MCF 10A (cell line): ENCODE data around the gene P2RX5. TPM values are rescaled to one million over a fixed set of nuclear protein-coding genes. Genes with fewer than 3 reads are reported as not detected.

Source experiments
- BruUV-seq: library from RNA; stranded (reverse); fragments of 400-500 nt; replicated peaks from 2 replicates; lab custom pipeline; 2021; lab: Mats Ljungman, UMichigan
- CTCF ChIA-PET: fragments of 300-600 bp; sonication (Branson Sonifier 250); formaldehyde crosslinking; extraction: SDS; loops from one replicate; lab custom pipeline; 2021; ENCODE audit warnings: antibody characterized with exemption, inconsistent platforms; lab: Yijun Ruan, JAX
- POLR2A ChIA-PET: fragments of 300-600, 350-650 bp; sonication (Branson Sonifier 250); formaldehyde crosslinking; extraction: SDS; loops from one replicate; lab custom pipeline; 2020; ENCODE audit warnings: antibody characterized with exemption, inconsistent platforms; lab: Yijun Ruan, JAX
- DNase-seq: peaks from one replicate; pipeline ENCODE4 v3.0.0-alpha.2; 2018; ENCODE audit not compliant: unreplicated experiment
- H3K27ac Mint-ChIP-seq: one replicate; pipeline ENCODE4 v1.8.0; 2022; ENCODE audit warnings: mild to moderate bottlenecking, low read depth, mixed read lengths; ENCODE audit not compliant: unreplicated experiment
- H3K27me3 Mint-ChIP-seq: one replicate; pipeline ENCODE4 v1.8.0; 2022; ENCODE audit warnings: mixed read lengths; ENCODE audit not compliant: insufficient read depth, unreplicated experiment
- H3K36me3 Mint-ChIP-seq: one replicate; pipeline ENCODE4 v1.8.0; 2022; ENCODE audit warnings: mild to moderate bottlenecking, moderate library complexity, mixed read lengths; ENCODE audit not compliant: insufficient read depth, unreplicated experiment
- H3K4me1 Mint-ChIP-seq: one replicate; pipeline ENCODE4 v1.8.0; 2022; ENCODE audit warnings: mixed read lengths; ENCODE audit not compliant: insufficient read depth, unreplicated experiment
- H3K4me3 Mint-ChIP-seq: one replicate; pipeline ENCODE4 v1.8.0; 2022; ENCODE audit warnings: mild to moderate bottlenecking, moderate library complexity, mixed read lengths; ENCODE audit not compliant: unreplicated experiment
- H3K9me3 Mint-ChIP-seq: one replicate; pipeline ENCODE4 v1.8.0; 2022; ENCODE audit warnings: mixed read lengths; ENCODE audit not compliant: unreplicated experiment
- CTCF ChIP-seq: fragments of 200-600 bp; IDR thresholded peaks from one replicate; pipeline ENCODE4 v1.8.0; 2022; ENCODE audit warnings: antibody characterized with exemption, mild to moderate bottlenecking; ENCODE audit not compliant: unreplicated experiment
- intact Hi-C: fragments of 100-400 bp; cut with micrococcal nuclease; formaldehyde crosslinking; loops from 2 replicates; pipeline ENCODE4 v1.14.1; 2022
- total RNA-seq: library from RNA; stranded (reverse); gene quantifications from 2 replicates; pipeline ENCODE4 v1.2.3, GENCODE V29; 2022

P2RX5 gene
- total RNA-seq, 1 experiment from 2014 or later = 4.9 TPM

DNA sequence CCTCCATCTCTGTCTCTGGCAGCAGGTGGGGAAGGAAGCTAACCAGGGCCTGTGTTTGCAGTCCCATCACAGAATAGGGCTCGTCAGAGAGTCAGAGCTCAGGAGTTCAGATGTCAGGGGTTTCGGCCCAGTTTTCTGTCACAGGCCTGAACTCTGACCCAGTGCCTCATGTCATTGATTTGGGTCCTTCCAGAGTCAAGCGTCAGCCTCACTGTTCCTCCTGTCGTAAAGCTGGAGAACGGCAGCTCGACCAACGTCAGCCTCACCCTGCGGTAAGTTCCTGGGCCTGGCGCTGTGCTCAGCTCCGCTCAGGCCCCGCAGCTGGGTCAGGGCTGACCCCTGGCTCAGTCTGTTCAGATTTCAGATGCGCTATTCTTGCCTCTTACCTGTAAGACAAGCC lies 48.7 kb downstream of the P2RX5 start:
- Mint-ChIP-seq H3K9me3 (no peaks in the 10 kb centered on the region), H3K4me3 (no peak overlapping the region), H3K27ac (no peak overlapping the region), H3K27me3 (no peaks in the 10 kb centered on the region), H3K4me1 (no peaks in the 10 kb centered on the region), H3K36me3 (peaks cover 14% of the 10 kb centered on the region)
- BruUV-seq = no TSS peak
- DNase-seq = no peak
- POLR2A ChIA-PET = interaction anchor here (1.0 to 1.2 kb wide), 3 partner anchors 11 to 598 kb away, joined by 3 to 4 read pairs (median 4); partner anchors contain the start of gene CTNS
- TF ChIP-seq CTCF = no peak
- intact Hi-C loops = loop anchor here (5.0 kb wide), 1 partner anchor 820 kb away; no protein-coding TSS in a partner anchor
- CTCF ChIA-PET = interaction anchor here (0.5 to 3.6 kb wide), 14 partner anchors 8 to 818 kb away, joined by 3 to 18 read pairs (median 5); partner anchors contain the start of genes ASPA, CTNS and SHPK

DNA sequence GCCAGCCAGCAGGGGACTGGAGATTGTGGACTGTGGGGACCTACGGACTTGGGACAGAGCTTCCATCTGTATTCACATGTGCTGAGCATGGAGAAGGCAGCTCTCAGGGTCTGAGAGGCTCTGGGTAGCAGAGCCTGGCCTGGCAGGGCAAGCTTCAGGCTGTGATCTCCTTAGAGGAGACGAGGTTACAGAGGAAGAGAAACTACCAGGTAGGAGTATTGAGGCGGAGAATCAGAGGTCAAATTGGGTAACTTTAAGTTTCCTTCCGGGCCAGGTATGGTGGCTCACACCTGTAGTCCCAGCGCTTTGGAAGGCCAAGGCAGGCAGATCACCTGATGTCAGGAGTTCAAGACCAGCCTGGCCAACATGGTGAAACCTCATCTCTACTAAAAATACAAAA lies 50.6 kb downstream of the P2RX5 start:
- no peak for TF ChIP-seq CTCF
- no peak for DNase-seq
- H3K27me3 Mint-ChIP-seq = no peaks in the 10 kb centered on the region
- H3K36me3 Mint-ChIP-seq = peaks cover 25% of the 10 kb centered on the region
- no peaks in the 10 kb centered on the region for H3K4me1 Mint-ChIP-seq
- no peak overlapping the region for H3K27ac Mint-ChIP-seq
- BruUV-seq = no TSS peak
- intact Hi-C loops = loop anchor here (5.0 kb wide), 1 partner anchor 818 kb away; no protein-coding TSS in a partner anchor
- no peak overlapping the region for H3K4me3 Mint-ChIP-seq
- no peaks in the 10 kb centered on the region for H3K9me3 Mint-ChIP-seq
- POLR2A ChIA-PET = interaction anchor here (2.1 kb wide), 1 partner anchor 22 kb away, joined by 6 read pairs; no protein-coding TSS in a partner anchor
- CTCF ChIA-PET = interaction anchor here (0.6 to 2.5 kb wide), 3 partner anchors 13 to 597 kb away, joined by 3 to 14 read pairs (median 6); no protein-coding TSS in a partner anchor

DNA sequence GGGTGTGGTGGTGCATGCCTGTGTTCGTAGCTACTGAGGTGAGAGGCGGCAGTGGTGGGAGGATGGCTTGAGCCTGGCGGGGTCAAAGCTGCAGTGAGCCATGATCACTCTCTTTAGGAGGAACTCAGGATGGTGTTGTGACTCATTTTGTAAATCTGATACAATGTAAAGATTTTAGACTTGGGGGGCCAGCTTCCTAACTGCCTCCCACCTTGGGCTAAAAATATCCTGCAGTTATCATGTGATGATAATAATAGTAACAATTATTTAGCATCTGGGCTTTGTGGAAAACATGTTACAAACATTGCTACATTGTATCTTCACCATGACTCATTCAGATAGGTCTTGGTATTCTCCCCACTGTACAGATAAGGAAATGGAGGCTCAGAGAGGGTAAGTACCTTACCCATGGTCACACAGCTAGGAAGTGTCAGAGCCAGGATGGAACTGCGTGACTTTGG lies 52.0 kb downstream of the P2RX5 start:
- H3K9me3 Mint-ChIP-seq = no peaks in the 10 kb centered on the region
- no peak overlapping the region for H3K4me3 Mint-ChIP-seq
- TF ChIP-seq CTCF = no peak
- no peak overlapping the region for H3K27ac Mint-ChIP-seq
- no TSS peak for BruUV-seq
- peaks cover 29% of the 10 kb centered on the region for H3K36me3 Mint-ChIP-seq
- ChIA-PET CTCF (interaction anchor here (0.8 to 2.5 kb wide), 3 partner anchors 42 to 671 kb away, joined by 3 to 14 read pairs (median 3); no protein-coding TSS in a partner anchor), POLR2A (interaction anchor here (0.7 to 2.1 kb wide), 2 partner anchors 23 to 609 kb away, joined by 3 to 6 read pairs; no protein-coding TSS in a partner anchor)
- no peaks in the 10 kb centered on the region for H3K27me3 Mint-ChIP-seq
- no peaks in the 10 kb centered on the region for H3K4me1 Mint-ChIP-seq
- intact Hi-C loops = no loop called here
- no peak for DNase-seq

DNA sequence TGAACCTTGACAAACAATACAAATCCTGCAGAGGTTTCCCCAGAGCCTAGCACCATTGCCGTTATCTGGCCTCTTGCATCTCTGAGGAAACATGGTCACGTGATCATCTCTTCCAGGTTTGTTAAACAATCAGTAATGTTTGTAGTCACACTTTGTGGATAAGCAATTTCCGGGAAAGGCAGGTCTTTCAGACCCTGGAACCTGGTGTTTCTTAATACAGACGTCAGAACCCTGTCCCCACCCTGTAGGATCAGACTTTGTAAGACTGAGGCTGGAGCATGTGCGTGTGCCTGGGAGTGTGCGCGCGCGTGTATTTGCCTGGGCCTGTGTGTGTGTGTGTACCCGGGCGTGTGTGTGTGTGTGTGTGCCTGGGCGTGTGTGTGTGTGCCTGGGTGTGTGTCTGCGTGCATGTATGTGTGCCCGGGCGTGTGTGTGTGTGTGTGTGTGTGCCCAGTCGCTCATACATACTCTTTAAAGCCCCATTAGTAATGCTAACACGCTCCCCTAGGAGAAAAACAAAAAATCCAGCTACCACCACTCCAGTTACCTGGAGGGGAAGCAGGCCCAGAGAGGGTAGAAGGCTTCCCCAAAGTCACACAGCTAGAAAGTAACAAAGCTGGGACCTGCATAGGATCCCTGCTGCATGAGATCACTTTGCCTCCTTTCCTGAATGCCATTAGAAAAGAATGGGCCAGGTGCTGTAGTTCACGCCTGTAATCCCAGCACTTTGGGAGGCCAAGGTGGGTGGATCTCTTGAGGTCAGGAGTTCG lies 54.1 kb downstream of the P2RX5 start:
- intact Hi-C loops = no loop called here
- H3K9me3 Mint-ChIP-seq = no peaks in the 10 kb centered on the region
- no peak overlapping the region for H3K27ac Mint-ChIP-seq
- no peaks in the 10 kb centered on the region for H3K27me3 Mint-ChIP-seq
- ChIA-PET POLR2A (no interaction called here), CTCF (no interaction called here)
- no peak overlapping the region for H3K4me3 Mint-ChIP-seq
- peaks cover 24% of the 10 kb centered on the region for H3K36me3 Mint-ChIP-seq
- H3K4me1 Mint-ChIP-seq = peaks cover 9% of the 10 kb centered on the region
- TF ChIP-seq CTCF = no peak
- BruUV-seq = no TSS peak
- no peak for DNase-seq
